GM18502 (cell line): ENCODE results near the gene FZR1.

ENCODE experiments used
- ATAC-seq: cut with Tn5 transposase; IDR thresholded peaks from one replicate; pipeline ENCODE4 v1.9.1; 2021; ENCODE audit warnings: mild to moderate bottlenecking; ENCODE audit not compliant: unreplicated experiment, poor library complexity

Gene FZR1

GRCh38 chr19:3512562-3513228 is 6.6 kb downstream of the FZR1 start:
- ATAC-seq, result no peak

- ATAC-seq, result no peak
Observed at GRCh38 chr19:3513229-3514140, 7.4 kb downstream of the FZR1 start.

- no peak for ATAC-seq
Observed at GRCh38 chr19:3514930-3515329, 8.8 kb downstream of the FZR1 start.

- no peak for ATAC-seq
Observed at GRCh38 chr19:3515891-3516422, 9.8 kb downstream of the FZR1 start.

- no peak for ATAC-seq
Observed at GRCh38 chr19:3516675-3517207, 10.6 kb downstream of the FZR1 start.

GRCh38 chr19:3517638-3518037 is 11.5 kb downstream of the FZR1 start:
- no peak for ATAC-seq

- no peak for ATAC-seq
Observed at GRCh38 chr19:3518255-3518654, 12.1 kb downstream of the FZR1 start.

GRCh38 chr19:3518659-3519058 is 12.5 kb downstream of the FZR1 start:
- no peak for ATAC-seq

- ATAC-seq, result no peak
Observed at GRCh38 chr19:3519126-3519525, 13.0 kb downstream of the FZR1 start.

GRCh38 chr19:3520166-3521103 is 14.3 kb downstream of the FZR1 start:
- ATAC-seq, result no peak

- ATAC-seq, result no peak
Observed at GRCh38 chr19:3521104-3521445, 15.0 kb downstream of the FZR1 start.

- no peak for ATAC-seq
Observed at GRCh38 chr19:3522421-3523360, 16.6 kb downstream of the FZR1 start.

- ATAC-seq, result no peak
Observed at GRCh38 chr19:3523361-3524077, 17.4 kb downstream of the FZR1 start.

GRCh38 chr19:3524078-3524842 is 18.1 kb downstream of the FZR1 start:
- ATAC-seq, result no peak

- ATAC-seq, result no peak
Observed at GRCh38 chr19:3524904-3525451, 18.9 kb downstream of the FZR1 start.

GRCh38 chr19:3526507-3527237 is 20.6 kb downstream of the FZR1 start:
- no peak for ATAC-seq
